Occipital lobe (tissue), 2 donors: Measurements from ENCODE around the gene ABTB2. TPM values are rescaled to one million over a fixed set of nuclear protein-coding genes. Genes with fewer than 3 reads are reported as not detected.
"Not testable (repeated sequence)": the region's sequence is repeated elsewhere in the genome, so short reads cannot be mapped to it uniquely, and the experiment has no call there.

Experiments used
- DNase-seq: peaks from one replicate; lab custom pipeline; 2025; lab: John Stamatoyannopoulos, UW
- total RNA-seq: library from RNA; depleted of rRNA; stranded (reverse); fragments of >200 nt; gene quantifications from one replicate; pipeline ENCODE4 v1.2.3, GENCODE V29; 2014

ABTB2 gene
- total RNA-seq, 1 donor from 2014 or later: 3.7 TPM

DNA sequence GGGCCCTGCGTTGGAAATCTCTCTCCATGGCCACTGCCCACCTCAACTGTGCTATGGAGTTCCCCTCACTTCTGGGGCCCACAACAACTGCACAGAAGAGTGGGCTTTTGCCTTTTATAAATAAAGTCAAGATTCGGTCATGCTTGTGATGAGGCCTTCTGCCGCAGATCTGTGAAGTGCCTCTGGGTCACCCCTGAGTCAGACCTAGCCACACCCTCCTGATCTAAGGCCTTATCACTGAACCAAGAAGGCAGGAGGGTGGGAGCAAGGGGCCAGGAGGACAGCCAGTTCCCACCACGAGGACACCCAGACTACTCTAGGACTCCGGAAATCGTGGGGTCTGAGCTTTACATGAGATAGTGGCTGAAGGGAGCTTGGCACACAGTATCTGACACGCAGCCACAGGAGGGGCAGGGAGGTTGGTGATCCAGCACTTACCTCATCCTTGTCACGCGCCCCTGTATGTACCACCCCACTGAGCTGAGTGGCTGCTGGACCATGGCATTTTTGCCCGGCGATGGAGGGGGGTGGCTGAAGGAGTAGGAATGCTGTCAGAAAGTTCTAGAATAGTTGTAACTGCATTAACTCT lies 115.7 kb downstream of the ABTB2 start:
- no peak for DNase-seq

DNA sequence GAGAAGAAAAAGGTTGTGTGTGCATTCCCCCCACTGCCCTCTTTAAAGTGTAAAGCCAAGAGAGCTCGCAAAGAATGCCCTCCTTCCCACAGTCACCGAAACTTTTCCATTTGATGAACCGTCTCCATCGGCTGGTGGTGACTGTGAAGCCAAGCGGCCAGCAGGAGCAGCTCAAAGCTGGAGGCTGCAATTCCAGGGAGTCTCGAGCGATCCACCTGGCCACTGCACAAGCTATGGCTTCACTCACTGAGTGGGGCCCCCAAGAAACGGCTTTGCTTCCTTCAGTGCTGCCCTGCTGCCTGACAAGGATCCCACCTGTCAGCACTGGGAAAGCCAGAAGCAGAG lies 117.7 kb downstream of the ABTB2 start:
- DNase-seq: no peak

DNA sequence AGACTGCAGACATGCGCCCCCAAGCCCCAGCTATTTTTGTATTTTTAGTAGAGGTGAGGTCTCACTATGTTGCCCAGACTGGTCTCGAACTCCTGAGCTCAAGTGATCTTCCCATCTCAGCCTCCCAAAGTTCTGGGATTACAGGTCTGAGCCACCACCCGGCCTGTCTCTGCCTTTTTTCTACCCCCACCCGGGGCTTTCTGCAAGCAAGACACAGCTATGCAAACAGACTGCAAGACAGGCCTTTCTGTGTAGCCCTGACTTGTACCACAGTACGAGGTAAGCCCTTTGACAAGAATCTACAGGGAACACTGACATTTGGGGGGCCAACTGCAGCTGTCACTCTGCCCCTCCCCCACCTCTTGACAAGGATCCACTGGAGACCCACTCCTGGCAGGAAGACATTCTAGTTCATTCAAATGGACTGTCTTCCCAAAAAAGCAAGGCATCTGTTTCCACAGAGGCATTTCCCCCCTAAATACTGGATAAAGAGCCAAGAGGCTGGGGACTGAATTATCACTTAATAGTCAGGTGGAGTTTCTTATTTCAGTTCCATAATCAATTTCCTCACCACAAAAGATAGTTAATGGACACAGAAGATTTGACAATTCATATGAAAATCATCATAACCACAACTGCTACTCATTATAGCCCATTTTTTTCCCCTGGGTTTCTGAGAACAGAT lies 118.2 kb downstream of the ABTB2 start:
- DNase-seq: no peak

DNA sequence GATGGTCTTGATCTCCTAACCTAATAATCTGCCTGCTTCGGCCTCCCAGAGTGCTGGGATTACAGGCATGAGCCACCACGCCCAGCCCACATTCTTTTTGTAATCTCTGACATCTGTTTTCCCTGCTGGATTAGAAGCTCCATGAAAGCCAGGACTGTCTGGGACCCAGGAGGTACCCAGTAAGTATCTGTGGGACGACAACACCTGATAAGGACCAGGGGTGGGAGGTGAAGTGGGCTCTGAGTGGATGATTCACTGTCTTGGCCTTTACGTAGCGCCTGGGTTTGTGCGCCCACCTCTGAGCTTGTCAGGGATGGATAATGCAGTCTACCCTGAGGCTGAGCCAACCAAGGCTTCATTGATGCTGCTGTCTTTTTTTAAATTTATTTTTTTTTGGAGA lies 118.8 kb downstream of the ABTB2 start:
- DNase-seq: no peak

DNA sequence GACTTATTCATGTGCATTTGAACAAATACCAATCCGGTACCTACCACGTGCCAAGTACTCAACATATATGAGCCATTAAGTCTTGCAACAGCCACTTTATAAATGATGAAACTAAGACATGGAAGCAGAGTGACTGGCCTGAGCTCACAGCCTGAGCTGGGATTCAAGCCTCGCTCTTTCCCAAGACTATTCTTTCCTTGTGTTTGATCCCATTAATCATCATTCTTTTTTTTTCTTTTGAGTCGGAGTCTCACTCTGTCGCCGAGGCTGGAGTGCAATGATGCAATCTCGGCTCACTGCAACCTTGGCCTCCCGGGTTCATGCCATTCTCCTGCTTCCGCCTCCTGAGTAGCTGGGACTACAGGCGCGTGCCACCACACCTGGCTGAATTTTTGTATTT lies 119.3 kb downstream of the ABTB2 start:
- DNase-seq: no peak

DNA sequence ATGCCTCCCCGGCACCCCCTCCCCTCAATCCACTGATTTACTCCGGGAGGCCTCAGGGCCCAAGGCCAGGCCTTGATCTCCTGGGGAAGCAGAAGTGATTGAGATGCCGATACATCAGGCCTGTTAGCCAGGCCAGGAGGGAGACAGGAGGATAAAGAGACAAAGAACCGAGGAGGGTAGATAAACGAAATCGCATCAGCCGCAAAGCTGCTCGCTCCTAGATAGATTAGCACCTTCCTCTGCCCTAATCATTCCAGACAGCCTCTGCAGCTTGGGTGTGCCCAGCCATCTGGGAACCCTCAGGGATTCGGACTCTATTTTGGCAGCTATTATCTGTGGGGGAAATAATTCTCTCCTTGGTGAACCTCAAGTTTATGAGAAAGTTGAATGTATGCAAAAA lies 121.2 kb downstream of the ABTB2 start:
- no peak for DNase-seq

DNA sequence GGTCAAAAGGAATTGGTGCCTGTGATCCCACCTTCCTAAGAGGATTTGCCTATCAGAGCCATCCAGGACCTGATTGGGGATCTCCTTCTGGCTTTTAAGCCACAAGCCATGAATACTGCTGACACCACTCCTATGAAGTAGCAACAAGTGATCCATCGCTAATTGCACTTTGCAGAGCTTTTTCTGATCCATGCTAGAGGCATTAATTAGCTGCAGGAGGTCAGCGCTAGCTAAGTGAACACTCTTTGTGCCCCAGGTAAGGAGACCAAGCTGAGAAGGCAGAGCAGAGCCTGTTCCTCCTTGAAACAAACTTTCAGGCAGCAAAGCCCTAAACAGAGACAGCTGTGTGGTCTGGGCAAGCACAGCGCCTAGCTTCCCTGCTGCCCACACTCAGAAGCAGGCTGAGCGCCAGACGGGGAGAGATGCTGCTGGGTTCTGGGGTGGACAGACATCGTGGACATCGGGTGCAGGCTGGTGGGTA lies 122.2 kb downstream of the ABTB2 start:
- DNase-seq: no peak

DNA sequence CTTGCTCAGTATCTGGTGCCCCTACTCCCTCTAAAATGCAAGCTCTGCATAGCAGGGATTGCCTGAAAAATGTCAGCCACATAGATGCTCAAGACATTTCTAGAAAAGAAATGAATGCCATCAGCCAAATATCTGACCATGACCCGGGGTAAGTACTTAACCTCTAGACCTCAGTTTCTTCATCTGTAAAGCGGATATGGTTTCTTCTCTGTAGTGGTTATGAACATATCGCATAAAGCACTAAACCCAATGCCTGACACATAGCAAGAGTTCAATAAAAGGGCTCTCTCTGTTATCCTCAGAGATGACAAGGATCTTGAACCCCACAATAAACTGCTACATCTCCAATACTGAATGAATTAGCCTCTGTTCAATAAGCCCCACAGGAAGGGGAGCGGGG lies 122.6 kb downstream of the ABTB2 start:
- no peak for DNase-seq

DNA sequence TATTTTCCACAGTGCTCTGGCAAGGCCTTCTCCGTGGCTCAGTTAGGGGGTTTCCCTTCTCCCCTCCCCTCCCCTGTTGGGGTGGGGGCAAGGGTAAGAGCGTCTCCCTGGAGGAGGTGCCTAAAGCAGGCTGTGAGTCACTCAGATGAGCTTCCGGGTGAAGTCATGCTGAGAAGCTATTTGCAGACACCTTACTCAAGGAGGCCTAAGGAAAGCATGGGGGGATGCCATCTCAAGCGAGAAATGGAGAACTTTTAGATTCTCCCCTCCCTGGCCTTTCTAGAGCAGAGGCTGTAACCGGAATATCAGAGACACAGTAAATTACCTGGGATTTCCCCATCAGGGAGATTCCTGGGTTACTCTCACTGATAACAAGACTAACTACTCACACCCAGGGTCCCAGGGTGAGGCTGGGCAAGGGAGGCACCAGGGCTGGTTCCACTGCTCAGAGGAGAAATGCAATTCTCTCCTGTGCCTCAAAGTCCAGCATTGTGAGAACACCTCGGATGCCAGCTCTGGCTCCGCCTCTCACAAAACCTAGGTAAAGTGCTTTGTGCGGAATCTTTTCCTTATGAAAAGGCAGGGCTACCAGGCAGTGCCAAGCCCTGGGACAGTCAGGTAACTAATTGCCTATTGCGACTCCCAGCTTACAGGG lies 123.6 kb downstream of the ABTB2 start:
- DNase-seq: no peak

DNA sequence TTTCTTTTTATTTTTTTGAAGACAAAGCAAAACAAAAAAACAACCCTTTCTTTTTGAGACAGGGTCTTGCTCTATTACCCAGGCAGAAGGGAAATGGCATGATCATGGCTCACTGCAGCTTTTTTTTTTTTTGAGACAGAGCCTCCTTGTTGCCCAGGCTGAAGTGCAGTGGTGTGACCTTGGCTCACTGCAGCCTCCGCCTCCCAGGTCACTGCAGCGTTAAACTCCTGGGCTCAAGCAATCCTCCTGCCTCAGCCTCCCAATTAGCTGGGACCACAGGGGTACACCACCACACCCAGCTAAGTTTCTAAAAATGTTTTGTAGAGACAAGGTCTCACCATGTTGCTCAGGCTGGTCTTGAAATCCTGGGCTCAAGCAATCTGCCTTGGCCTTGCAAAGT lies 124.6 kb downstream of the ABTB2 start:
- no peak for DNase-seq

DNA sequence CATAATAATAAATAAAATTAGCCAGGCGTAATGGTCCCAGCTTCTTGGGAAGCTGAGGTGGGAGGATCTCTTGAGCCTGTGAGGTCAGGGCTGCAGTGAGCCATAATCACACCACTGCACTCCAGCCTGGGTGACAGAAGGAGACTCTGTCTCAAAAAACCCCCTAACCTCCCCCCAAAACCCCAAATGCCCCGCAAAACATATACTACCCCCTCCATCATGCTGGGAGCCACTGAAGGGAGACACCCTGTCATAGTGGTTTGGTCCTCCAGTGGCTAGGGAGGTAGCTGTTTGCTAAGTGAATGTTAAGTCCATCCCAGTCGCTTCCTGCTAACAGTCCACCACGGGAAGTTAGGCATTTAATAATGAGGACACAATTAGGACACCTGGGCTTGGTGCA lies 125.0 kb downstream of the ABTB2 start:
- DNase-seq: no peak

DNA sequence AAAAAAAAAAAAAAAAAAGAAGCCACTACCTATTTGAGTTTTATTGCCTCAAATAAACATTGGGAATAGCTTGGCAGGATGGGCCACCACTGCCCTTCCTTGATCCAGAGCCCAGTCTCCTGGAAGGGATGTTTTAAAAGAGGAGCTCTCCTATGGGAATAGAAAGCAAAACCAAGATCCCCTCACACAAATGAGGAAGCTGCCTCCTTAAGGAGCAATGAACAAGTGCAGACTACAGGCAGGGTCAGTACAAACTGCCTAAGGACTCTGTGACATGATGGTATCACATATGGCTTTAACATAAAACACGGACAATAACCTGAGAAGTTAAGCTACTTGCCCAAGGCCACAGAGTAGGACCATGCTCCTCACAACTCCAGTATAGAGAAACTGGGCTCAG lies 131.6 kb downstream of the ABTB2 start:
- no peak for DNase-seq

DNA sequence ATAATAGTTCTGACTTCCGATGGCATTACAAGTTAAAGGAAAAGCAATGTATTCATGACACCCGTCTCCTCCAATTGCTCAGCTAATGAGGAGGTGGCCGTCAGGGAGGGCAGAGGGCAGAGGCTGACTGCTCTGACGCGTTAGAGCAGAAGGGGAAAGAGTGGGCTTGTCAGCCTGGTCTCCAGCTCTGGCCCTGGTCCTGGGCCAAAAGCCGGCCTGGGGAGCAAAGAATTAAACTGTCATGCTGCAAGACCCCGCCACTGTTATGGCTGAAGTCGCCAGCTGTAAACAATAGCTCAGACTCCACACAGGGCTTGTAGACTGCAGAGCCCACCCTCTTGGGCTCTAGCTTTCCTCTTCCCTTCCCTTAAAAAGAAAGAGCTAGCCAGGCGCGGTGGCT lies 132.7 kb downstream of the ABTB2 start:
- DNase-seq: no peak

DNA sequence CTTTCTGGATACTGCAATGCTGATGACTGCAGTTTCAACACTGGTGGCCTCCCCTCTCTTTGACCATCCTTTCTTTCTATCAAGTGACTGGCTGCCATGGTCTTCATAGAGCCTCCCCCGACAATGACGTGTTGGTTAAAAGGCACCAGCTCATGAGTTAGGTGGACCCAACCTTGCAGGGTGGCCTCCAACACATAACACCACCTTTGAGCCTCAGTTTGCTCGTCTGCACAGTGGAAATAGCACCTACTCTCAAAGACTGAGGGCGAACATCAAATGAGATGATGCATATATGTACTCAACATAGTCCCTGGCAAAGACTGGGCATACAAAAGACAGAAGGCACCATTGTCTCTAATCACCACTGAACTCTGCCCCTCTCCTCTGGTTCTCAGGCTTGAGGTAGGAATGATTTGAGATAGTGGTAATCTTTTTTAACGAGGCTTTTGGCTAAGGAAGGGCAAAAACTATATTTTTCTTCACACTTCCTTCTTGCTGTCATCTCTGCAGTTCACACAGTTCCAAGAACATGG lies 133.3 kb downstream of the ABTB2 start:
- DNase-seq: no peak

DNA sequence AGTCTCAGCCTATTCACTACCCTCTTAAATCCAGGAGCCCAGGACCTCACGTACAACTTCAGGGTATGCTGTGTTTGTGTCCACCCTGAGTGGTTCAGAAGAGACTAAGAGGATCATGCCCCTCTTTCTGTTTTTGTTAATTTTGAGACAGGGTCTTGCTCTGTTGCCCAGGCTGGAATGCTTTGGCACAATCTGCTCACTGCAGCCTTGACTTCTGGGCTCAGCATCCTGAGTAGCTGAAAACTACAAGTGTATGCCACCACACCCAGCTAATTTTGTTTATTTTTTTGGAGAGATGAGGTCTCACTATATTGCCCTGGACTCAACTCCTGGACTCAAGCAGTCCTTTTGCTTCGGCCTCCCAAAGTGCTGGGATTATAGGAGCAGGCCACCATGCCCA lies 133.9 kb downstream of the ABTB2 start:
- no peak for DNase-seq

DNA sequence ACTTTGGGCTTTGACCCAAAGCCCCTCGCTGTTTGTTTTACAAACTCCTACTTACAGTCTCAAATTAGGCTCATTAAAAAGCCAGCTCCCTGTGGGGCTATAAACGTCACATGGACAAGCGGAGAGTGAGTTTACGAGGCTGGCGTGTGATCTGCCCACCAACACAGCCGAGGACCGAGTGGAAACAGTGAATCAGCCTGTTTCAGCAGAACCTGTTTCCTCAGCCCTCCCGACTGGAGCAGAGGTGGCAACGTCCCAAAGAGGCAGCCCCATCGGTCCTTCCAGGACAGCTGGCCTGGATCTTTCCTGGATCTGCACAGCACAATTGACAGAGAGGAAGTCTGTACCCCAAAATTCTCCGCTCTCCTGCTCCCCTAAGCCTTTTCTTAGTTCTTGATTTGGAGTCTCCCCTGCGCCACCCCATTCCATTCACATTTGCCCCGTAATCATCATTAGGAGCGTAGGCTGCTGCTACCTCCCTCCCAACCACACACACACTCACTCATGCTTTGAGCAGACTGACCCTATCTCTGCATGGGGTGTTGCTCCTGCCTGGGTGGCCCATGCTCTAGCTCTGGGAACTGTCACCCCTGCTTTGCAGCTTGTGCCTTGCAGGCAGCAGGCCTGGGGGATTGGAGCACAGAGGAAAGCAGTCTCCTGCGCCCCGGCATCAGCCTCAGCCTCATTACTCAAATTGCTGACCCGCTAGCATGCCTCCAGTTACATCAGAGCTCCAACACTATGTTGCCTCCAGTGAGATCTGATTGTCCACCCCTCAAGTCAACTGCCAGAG lies 134.6 kb downstream of the ABTB2 start:
- DNase-seq: no peak

DNA sequence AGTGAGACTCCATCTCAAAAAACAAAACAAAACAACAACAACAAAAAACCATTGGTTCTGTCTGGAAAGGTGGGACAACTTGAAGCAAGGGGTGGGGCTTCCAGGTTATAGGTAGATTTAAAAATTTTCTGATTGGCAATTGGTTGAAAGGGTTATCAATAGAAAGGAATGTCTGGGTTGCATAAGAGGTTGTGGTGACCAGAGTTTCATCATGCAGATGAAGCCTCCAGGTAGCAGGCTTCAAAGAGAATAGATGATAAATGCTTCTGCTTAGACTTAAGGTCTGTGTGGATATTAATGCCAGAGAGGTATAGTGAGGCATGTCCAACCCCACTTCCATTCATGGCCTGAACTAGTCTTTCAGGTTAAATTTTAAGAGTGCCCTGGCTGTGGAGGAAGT lies 135.8 kb downstream of the ABTB2 start:
- DNase-seq: no peak

DNA sequence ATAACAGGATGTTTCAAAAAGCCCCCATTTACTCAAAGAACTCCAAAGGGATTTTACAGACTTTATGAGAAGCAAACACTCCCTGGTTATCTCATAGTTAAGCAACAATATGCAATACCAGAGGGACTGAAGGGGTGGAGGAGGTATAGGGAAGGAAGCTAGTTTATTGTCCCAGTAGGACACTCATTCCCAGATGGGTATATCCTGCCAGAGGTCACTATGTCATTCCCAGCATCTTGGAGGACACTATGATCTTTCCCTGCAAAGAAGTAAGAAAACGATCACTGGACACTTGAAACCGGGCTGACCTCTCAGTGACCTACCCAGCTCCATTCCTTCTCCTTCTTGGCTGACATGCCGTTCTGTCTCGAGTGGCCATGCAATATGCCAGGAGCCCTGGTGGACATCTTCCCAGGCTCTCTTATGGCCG lies 137.9 kb downstream of the ABTB2 start:
- no peak for DNase-seq

DNA sequence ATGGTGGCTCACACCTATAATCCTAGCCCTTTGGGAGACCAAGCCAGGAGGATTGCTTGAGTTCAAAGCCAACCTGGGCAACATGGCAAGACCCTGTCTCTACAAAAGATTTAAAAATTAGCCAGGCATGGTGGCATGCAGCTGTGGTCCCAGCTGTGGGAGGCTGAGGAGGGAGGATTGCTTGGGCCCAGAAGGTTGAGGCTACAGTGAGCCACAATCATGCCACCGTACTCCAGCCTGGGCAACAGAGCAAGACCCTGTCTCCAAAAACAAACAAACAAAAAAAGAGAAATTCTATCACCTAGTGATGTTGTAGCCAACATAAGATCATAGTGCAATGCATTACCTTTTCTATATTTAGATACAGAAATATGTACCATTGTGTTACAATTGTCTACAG lies 138.5 kb downstream of the ABTB2 start:
- no peak for DNase-seq

DNA sequence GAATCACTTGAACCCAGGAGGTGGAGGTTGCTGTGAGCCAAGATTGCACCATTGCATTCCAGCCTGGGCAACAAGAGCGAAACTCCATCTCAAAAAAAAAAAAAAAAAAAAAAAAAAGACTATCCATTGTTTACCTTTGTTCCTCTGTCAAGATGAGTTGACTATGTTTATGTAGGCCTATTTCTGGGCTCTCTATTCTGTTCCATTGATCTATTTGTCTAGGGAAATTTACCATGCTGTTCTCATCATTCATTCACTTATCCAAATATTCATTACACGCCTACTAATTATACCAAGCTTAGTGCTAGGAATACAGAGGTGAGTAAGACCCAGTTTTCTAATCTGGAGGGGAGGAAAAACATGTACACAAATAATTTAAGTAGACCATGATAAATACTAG lies 139.1 kb downstream of the ABTB2 start:
- DNase-seq: not testable (repeated sequence)

DNA sequence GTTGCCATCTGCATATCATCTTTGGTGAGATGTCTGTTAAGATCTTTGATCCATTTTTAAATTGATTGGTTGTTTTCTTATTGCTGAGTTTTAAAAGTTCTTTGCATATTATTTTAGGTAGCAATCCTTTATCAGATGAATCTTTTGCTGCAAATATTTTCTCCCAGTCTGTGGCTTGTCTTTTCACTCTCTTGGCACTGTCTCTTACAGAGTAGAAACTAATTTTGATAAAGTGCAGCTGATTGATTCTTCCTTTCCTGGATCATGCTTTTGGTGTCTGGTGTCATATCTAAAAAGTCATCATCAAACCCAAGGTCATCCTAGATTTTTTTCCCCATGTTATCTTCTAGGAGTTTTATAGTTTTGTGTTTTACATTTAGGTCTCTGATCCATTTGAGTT lies 139.7 kb downstream of the ABTB2 start:
- no peak for DNase-seq

DNA sequence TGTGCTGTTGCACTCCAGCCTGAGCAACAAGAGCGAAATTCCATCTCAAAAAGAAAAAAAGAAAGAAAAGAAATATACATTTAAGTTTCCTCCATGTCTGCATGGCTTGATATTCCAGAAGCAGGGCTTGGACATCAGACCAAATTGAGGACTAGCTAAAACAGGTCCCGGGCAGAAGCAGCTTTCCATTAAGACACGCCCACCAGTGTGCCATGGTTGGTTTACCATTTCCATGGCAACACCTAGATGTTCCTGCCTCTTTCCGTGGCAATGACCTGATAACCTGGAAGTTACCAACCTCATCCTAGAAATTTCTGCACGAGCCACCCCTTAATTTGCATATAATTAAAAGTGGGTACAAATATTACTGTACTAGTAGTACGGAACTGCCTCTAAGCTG lies 141.1 kb downstream of the ABTB2 start:
- no peak for DNase-seq
